CD1c-positive myeloid dendritic cell (primary cell): ENCODE results near the gene PPDPF.
A peak's percentile ranks its signal among the peaks of the same experiment; 100 is the strongest.

ENCODE experiments used
- DNase-seq: peaks from one replicate; pipeline ENCODE4 v3.0.0-alpha.2; 2016; ENCODE audit errors: extremely low spot score

The PPDPF gene

GRCh38 chr20:63487781-63488241, 32.8 kb upstream of the PPDPF start:
- no peak for DNase-seq

- DNase-seq = no peak
Measured at GRCh38 chr20:63488315-63489251, 32.0 kb upstream of the PPDPF start.

- DNase-seq = no peak
Measured at GRCh38 chr20:63490416-63490815, 30.1 kb upstream of the PPDPF start.

- DNase-seq = no peak
Measured at GRCh38 chr20:63491078-63491477, 29.5 kb upstream of the PPDPF start.

DNA sequence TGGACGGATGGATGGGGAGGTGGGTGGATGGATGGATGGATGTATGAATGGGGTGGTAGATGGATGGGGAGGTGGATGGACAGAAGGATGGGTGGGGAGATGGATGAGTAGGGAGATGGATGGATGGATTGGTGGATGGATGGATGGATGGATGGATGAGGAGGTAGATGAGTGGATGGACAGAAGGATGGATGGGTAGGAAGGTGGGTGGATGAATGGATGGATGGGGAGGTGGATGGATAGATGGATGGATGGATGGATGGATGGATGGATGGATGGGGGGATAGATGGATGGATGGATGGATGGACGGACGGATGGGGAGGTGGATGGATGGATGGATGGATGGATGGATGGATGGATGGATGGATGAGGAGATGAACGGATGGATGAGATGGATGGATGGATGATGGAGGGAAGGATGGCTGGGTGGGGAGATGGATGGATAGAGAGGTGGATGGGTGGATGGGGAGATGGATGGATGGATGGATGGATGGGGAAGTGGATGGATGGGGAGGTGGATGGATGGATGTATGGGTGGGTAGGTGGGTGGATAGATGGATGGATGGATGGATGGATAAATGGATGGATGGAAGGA, 28.8 kb upstream of the PPDPF start:
- DNase-seq = no peak

GRCh38 chr20:63492518-63492917, 28.0 kb upstream of the PPDPF start:
- DNase-seq = no peak

- DNase-seq = no peak
Measured at GRCh38 chr20:63492982-63493381, 27.6 kb upstream of the PPDPF start.

DNA sequence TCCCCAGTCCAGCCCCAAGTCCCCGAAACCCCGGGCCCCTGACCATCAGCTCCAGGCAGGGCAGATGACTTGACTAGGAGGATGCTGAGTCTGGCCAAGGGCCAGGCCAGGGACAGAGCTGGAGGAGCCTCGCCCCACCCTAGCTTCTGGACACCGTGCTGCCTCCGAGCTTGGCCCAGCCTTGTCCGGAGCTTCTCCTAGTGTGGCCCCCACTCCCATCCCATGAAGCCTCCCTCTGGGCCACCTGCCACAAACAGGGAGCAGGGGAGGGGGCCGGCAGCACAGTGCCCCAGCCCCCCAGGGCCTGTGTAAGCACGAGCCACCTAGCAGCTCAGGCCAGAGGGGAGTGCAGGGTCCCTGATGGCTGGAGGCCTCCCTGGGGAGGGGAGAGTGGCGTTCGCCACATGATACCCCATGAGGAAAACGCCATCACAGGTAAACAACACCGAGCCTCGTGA, 27.0 kb upstream of the PPDPF start:
- no peak for DNase-seq

GRCh38 chr20:63494084-63494419, 26.5 kb upstream of the PPDPF start:
- DNase-seq = no peak

GRCh38 chr20:63494420-63495166, 26.0 kb upstream of the PPDPF start:
- no peak for DNase-seq

DNA sequence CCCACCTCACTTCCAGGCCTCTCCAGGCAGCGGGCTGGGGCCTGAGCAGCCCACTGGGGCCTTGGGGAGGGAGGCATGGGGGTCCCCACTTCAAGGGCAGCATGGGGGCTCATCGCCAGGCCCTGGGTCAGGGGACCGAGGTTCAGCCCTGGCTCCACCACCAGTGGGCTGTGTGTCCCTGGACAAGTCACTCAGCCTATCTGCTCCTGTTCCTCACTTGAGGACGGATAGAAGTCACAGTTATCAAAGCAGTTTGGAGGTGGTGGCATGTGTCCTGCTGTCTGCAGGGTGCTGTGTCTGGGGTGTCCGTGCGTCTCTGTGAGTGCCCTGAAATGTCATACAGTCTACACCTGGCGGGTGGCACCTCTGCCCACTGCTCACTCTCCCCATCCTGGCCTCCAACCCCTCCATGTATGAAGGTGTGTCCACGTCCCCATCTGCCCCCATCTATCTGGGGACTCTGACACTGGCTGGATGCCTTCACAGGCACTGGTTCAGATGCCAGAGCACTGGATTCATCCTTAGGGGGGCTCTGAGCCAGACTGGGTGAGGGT, 25.3 kb upstream of the PPDPF start:
- no peak for DNase-seq

GRCh38 chr20:63495741-63496595, 24.6 kb upstream of the PPDPF start:
- DNase-seq = peak; percentile 72

- no peak for DNase-seq
Measured at GRCh38 chr20:63496596-63497120, 23.9 kb upstream of the PPDPF start.

GRCh38 chr20:63497138-63497945, 23.2 kb upstream of the PPDPF start:
- DNase-seq = no peak

DNA sequence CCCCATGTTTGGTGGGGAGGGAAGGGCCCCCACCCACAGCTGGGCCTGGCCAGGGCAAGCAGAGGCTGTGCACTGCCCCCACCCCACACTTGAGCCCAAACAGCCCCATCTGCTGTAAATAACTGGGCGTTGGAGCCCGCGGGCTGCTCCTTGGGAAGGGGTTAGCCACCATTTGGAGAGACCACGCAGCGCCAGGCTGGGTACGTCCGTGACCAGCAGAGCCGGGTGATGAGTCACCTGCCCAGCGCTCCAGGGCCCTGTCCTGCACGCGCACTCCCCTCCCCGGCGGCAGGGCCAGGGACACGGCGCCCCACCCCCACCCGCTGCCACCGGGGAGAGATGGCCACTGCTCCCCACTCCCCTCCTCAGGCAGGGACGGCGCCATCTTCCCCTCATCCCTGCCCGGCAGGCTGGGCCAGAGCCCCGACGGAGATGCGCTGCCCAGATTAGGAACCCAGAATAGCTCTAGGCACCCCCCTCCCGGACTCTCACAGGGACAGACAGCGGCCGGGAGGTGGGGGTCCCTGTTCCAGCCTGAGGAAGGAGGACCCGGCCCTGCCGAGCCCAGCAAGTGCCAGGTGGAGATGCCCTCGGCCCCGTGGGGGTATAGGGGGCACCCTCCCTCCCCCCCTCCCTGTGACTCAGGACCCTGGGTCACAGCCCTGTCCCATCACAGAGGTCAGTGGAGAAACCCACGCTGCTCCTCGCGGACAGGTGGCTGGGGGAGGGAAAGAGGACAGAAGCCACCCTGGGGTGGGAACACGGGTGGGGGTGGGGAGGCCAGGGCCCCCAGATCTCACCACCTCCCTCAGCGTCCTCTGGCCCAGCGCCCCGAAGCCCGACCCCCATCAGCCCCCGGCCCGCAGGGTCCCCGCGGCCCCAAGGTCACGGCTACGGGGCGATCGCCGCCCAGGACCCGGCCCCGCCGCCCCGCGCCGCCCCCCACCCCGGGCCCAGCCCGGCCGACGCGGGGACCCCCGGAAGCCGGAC, 22.3 kb upstream of the PPDPF start:
- DNase-seq = peak; percentile 19

DNA sequence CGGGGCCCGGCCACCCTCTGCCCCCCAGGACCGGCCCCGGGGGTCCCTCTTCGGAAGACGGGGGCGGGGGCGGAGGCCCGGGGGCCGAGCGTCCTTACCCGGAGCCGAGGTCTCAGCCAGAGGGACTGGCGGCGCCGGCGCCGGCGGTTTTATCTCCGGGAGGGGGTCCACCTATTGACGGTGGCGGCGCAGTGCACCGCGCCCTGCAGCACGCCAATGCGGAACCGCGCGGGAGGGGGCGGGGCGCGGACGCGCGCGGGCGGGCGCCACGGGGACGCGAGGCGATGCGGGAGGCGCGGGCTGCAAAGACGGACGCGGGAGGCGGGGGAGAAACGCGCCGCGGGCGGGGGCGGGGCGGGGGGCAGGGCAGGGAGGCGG, 21.6 kb upstream of the PPDPF start, which contains the start of gene EEF1A2:
Gene EEF1A2 (minus strand): TSS at position 124 of the 378 bp plus-strand sequence. CDS start 1,320 bp downstream, outside the sequence.
- DNase-seq = peak; percentile 69

DNA sequence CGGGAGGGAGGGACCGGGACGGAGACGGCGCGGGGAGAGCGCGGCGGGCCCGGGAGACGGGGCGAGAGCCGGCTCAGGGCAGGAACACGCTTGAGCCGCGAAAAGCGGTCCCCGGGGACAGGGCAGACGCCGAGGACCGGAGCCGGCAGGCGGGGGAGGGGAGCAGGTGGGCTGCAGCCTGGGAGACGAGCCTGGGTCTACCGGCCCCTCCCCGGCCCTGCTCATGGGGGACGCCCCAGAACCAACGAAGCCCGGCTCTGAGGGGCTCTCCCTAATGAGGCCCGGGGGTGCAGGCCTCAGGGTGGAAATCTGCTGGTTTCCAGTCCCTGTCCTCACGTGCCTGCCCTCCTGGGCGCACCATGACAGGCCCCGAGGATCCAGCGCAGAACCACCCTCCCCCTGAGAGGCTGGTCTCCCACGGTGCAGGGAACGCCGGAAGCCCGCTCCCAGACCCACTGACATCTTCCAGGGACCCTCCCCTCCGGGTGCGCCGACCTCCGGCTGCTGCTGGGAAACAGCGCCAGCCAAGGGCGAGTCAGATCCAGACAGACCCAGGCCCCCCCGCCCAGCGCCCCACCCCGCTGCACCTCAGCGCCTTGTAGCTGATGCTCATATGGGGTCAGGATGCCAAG, 21.1 kb upstream of the PPDPF start:
- DNase-seq = no peak
